ENCODE data around the gene ALDH16A1. TPM values are rescaled to one million over a fixed set of nuclear protein-coding genes. Genes with fewer than 3 reads are reported as not detected.

ALDH16A1 gene
- total and polyA plus RNA-seq, 11 donors: 3.4 to 18.6 (median 8.5) TPM

- H3K4me3 ChIP-seq: peak within 1 kb of the TSS; percentile 33 to 93 (median 68)
- peak within 1 kb of the TSS; percentile 76 to 96 (median 90) for H3K27ac ChIP-seq
- H3K4me1 ChIP-seq: peaks cover 0 to 57% (median 13%) of the 10 kb centered on the region in 12 donors
- ATAC-seq (peak; percentile 44 to 79 (median 65)), DNase-seq (peak; percentile 74 to 90 (median 83))
- H3K9me3 ChIP-seq: no peaks in the 10 kb centered on the region
- TF ChIP-seq, protein P1, sequence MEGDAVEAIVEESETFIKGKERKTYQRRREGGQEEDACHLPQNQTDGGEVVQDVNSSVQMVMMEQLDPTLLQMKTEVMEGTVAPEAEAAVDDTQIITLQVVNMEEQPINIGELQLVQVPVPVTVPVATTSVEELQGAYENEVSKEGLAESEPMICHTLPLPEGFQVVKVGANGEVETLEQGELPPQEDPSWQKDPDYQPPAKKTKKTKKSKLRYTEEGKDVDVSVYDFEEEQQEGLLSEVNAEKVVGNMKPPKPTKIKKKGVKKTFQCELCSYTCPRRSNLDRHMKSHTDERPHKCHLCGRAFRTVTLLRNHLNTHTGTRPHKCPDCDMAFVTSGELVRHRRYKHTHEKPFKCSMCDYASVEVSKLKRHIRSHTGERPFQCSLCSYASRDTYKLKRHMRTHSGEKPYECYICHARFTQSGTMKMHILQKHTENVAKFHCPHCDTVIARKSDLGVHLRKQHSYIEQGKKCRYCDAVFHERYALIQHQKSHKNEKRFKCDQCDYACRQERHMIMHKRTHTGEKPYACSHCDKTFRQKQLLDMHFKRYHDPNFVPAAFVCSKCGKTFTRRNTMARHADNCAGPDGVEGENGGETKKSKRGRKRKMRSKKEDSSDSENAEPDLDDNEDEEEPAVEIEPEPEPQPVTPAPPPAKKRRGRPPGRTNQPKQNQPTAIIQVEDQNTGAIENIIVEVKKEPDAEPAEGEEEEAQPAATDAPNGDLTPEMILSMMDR (IDR thresholded peaks at IDR 0.05): peak; percentile 96 to 100 (median 99)
- peak in 1 of 2 donors; percentile 41 for TF ChIP-seq POLR2A (IDR thresholded peaks at IDR 0.05)
- 1 to 4% (median 1%) methylated on average over 18 to 33 of the region's 33 CpGs for WGBS, 4 donors
- H3K36me3 ChIP-seq: peaks cover 0 to 12% (median 0%) of the 10 kb centered on the region in 9 donors
- H3K27me3 ChIP-seq: peaks cover 0 to 6% (median 0%) of the 10 kb centered on the region in 9 donors
- intact Hi-C loops (cut with DNase I): loop anchor here in 1 of 10 donors (1.0 kb wide), 1 partner anchor 73 kb away; no protein-coding TSS in a partner anchor
These were observed 21.0 kb downstream of the ALDH16A1 start, which contains the start of gene FLT3LG for GRCh38 chr19:49473868-49474541. Gene FLT3LG, plus strand, starts transcription at chr19:49474215. Its CDS starts 425 bp downstream, at chr19:49474640.

DNA sequence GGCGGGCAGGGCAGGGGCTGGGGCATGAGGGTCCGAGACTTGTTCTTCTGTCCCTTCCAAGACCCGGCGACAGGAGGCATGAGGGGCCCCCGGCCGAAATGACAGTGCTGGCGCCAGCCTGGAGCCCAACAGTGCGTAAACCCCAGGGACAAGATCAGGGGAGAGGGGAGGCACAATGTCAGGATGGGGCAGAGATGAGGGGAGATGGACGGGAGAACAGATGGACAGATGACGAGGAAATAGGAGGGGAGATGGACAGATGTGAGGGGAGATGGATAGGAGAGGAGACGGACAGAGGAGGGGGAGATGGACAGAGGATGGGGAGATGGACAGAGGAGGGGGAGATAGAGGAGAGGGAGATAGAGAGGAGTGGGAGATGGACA lies 21.5 kb downstream of the ALDH16A1 start:
- peak overlapping the region; percentile 33 to 93 (median 68) for H3K4me3 ChIP-seq
- no peak for DNase-seq
- peaks cover 0 to 52% (median 9%) of the 10 kb centered on the region in 12 donors for H3K4me1 ChIP-seq
- intact Hi-C loops (cut with DNase I): loop anchor here in 1 of 10 donors (1.0 kb wide), 1 partner anchor 73 kb away; no protein-coding TSS in a partner anchor
- TF ChIP-seq POLR2A (IDR thresholded peaks at IDR 0.05): no peak
- TF ChIP-seq, protein P1 (IDR thresholded peaks at IDR 0.05): no peak
- H3K36me3 ChIP-seq: peaks cover 0 to 12% (median 0%) of the 10 kb centered on the region in 9 donors
- ATAC-seq: no peak
- 9 to 15% (median 10%) methylated on average over 11 of the region's 11 CpGs for WGBS, 4 donors
- H3K27ac ChIP-seq: peak overlapping the region; percentile 76 to 96 (median 90)
- H3K27me3 ChIP-seq: peaks cover 0 to 6% (median 0%) of the 10 kb centered on the region in 9 donors
- H3K9me3 ChIP-seq: no peaks in the 10 kb centered on the region

- WGBS, 4 donors: 69 to 75% (median 72%) methylated on average over 15 of the region's 15 CpGs
These were observed 22.3 kb downstream of the ALDH16A1 start for GRCh38 chr19:49475191-49475917.

More at GRCh38 chr19:49475191-49475917, 22.3 kb downstream of the ALDH16A1 start:
- no peak for ATAC-seq
- intact Hi-C loops (cut with DNase I): no loop called here
- TF ChIP-seq, protein P1 (IDR thresholded peaks at IDR 0.05): no peak
- no peak for TF ChIP-seq POLR2A (IDR thresholded peaks at IDR 0.05)
- Histone ChIP-seq H3K9me3 (no peaks in the 10 kb centered on the region), H3K27me3 (peaks cover 0 to 6% (median 0%) of the 10 kb centered on the region in 9 donors), H3K4me3 (peak overlapping the region in 2 of 12 donors; percentile 69 to 93), H3K27ac (peak overlapping the region in 5 of 12 donors; percentile 89 to 93 (median 90)), H3K4me1 (peaks cover 0 to 44% (median 6%) of the 10 kb centered on the region in 12 donors), H3K36me3 (peaks cover 0 to 19% (median 0%) of the 10 kb centered on the region in 9 donors)
- DNase-seq: peak in 1 of 5 donors; percentile 18

Measured in heart left ventricle (tissue), 16 donors.